AG09309 (cell line): ENCODE measurements around the gene MYO1C.
A peak's percentile ranks its signal among the peaks of the same experiment; 100 is the strongest.
"Not testable (repeated sequence)": the region's sequence is repeated elsewhere in the genome, so short reads cannot be mapped to it uniquely, and the experiment has no call there.

Experiments
- DNase-seq: peaks from one replicate; pipeline ENCODE4 v3.0.0-alpha.2; 2010; ENCODE audit warnings: low read depth
- H3K4me3 ChIP-seq: 2 replicates; pipeline ENCODE4 v1.5.1; 2011; ENCODE audit warnings: mild to moderate bottlenecking, low read depth, low read length, moderate library complexity; ENCODE audit not compliant: control insufficient read depth
- TF ChIP-seq, protein P1 (sequence below): IDR thresholded peaks from 2 replicates; pipeline ENCODE4 v1.5.1; 2011; ENCODE audit warnings: mild to moderate bottlenecking, low read depth, low read length, inconsistent platforms; ENCODE audit not compliant: insufficient read depth, control insufficient read depth; ENCODE audit errors: missing control alignments

Gene MYO1C

DNA sequence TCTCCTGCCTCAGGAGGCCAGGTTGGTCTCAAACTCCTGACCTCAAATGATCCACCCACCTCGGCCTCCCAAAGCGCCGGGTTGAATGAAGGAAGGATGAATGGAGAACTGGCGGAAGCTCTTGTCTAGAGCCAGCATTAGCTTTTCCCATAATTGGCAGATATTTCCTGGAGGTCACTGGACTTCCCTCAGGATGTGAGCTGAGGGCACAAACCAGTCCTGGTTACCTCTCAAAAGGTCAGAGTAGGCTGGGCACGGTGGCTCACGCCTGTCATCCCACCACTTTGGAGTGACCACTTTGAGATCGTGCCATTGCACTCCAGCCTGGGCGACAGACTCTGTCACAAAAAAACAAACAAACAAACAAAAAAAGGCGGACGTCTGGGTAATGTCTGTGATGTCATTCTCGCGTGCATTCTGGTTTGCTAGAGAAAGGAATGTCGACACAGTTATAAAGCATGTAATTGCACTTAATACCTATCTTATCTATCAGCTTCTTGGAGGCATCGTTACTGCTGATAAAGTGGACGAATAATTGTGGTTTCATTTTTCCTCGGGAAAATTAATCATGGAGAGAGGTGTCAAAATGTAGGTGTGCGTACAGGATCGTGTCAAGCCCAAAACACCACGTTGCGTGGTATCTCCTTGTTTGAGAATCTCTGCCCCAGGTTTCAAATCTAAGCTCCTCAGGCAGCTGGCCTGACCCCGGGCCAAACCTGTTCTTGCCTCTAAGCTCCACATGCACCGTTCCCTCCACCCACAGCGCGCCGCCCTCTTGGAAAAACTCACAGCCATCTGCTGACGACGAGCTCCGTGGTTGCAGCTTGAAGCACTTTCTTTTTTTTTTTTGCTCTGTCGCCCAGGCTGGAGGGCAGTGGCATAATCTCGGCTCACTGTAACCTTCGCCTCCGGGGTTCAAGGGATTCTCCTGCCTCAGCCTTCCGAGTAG, 30.0 kb downstream of the MYO1C start:
- DNase-seq: no peak
- TF ChIP-seq, protein P1, sequence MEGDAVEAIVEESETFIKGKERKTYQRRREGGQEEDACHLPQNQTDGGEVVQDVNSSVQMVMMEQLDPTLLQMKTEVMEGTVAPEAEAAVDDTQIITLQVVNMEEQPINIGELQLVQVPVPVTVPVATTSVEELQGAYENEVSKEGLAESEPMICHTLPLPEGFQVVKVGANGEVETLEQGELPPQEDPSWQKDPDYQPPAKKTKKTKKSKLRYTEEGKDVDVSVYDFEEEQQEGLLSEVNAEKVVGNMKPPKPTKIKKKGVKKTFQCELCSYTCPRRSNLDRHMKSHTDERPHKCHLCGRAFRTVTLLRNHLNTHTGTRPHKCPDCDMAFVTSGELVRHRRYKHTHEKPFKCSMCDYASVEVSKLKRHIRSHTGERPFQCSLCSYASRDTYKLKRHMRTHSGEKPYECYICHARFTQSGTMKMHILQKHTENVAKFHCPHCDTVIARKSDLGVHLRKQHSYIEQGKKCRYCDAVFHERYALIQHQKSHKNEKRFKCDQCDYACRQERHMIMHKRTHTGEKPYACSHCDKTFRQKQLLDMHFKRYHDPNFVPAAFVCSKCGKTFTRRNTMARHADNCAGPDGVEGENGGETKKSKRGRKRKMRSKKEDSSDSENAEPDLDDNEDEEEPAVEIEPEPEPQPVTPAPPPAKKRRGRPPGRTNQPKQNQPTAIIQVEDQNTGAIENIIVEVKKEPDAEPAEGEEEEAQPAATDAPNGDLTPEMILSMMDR: no peak
- H3K4me3 ChIP-seq: no peak overlapping the region

DNA sequence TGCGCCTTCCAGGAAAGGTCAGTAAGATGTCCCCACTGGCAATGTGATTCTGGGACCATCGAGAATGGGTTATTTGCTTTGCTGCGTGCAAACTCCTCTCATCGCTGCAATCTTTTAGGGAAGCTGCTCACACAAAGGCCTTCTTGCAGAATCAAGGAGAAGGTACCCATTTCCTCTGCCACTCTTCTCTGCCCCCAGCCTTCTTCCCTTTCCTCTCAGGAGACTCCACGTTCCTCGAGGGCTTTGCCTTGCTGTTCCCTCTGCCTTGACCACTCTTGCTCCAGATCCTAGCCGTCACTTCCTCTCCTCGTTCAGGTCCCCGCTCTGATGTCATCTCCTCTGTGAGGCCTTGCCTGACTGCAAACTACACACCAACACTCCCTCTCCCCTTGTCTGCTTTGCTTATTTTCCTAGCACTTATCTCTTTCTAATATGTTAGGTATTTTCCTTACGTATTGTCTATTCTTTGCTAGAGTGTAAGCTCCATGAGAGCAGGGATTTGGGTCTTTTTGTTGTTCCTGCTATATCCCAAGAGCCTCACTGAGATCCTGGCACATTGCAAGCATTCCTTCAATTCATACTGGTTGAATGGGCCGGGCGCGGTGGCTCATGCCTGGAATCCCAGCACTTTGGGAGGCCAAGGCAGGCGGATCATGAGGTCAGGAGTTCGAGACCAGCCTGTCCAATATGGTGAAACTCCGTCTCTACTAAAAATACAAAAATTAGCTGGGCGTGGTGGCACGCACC, 31.1 kb downstream of the MYO1C start:
- DNase-seq: no peak
- TF ChIP-seq, protein P1: no peak
- no peak overlapping the region for H3K4me3 ChIP-seq

DNA sequence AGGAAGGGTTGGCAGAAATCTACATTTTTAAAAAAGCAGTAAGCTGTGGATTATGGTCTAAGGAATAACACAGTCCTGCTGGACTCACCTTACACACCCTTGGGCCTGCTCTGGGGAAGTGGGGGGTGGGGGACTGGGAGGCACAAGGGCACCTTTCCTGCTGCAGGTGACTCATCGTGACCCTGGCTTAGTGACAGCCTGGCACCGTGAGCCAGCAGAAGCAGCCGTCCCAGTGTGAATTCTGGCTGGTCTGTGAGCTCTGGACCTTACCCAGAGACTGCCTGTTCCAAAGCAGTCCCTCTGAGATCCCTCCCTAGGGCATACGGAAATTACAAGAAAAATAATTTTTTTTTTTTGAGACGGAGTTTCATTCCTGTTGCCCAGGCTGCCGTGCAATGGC, 32.3 kb downstream of the MYO1C start:
- TF ChIP-seq, protein P1: no peak
- DNase-seq: no peak

DNA sequence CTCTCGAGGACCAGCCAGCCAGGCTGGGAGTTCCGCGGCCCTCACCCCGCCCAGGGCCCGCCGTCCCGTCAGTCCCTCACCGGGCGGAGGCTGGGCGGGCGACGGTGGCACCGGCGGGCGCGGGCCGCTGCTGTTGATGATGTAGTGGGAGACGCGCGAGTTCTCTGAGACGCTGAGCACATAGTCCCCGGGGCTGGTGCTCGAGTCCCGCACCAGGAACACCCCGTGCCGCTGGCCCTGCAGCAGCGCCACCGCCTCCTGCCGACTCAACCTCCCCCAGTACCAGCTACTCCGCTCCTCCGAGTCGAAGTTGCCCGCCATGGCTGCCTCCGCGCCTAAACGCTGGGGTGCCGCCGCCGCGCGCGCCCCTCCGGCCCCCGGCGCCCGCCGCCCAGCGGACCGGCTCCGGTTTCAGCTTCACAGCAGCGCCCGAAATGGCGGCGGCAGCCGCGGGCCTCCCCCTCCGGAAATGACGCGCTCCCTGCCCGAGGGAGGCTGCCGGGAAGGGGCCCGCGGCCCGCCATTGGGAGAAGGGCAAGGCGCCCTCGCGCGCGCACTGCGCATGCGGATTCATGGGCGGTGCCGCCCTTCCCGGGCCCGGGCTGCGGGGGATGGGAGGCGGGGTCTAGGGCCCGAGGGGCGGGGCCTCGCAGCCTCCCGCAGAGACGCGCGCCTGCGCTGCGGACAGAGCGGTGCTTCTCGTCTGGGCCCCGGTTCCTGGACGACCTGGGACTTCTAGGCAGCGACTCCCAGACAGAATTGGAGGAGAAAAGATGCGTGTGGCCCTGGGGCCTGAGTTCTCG, 36.5 kb downstream of the MYO1C start, which contains the start of gene CRK:
Gene CRK (minus strand): TSS at position 436 of the 803 bp plus-strand sequence. CDS start 115 bp downstream, at position 321.
- DNase-seq: peak; percentile 70
- peak within 1 kb of the TSS; percentile 70 for H3K4me3 ChIP-seq
- TF ChIP-seq, protein P1: no peak

More for the DNA sequence above, 32.3 kb downstream of the MYO1C start:
- no peak overlapping the region for H3K4me3 ChIP-seq

DNA sequence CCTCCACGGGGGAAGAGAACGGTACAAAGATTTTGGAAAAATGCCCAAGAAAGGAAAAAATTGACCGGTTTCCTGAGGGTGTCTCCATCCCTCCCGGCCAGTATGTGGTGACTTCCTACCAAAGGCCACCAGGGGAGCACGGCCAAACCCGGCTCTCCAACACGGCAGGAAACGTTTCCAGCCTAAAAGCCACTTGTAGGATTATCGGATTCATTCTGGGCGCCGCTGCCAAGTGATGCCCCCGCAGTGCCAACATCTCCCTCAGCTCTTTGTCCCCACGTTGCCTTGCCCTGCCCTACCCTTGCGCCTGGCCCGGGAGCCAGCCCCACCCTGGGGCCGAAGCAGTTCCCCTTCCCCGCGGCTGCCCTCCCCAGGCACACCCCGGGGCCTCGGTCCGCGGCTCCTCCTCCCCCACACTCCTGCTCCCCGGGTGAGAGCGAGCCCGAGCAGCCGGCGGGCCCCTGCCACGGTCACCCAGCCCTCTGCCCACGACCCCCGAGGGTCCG, 37.1 kb downstream of the MYO1C start:
- peak overlapping the region; percentile 70 for H3K4me3 ChIP-seq
- peak; percentile 28 for DNase-seq
- TF ChIP-seq, protein P1: peak; percentile 71

DNA sequence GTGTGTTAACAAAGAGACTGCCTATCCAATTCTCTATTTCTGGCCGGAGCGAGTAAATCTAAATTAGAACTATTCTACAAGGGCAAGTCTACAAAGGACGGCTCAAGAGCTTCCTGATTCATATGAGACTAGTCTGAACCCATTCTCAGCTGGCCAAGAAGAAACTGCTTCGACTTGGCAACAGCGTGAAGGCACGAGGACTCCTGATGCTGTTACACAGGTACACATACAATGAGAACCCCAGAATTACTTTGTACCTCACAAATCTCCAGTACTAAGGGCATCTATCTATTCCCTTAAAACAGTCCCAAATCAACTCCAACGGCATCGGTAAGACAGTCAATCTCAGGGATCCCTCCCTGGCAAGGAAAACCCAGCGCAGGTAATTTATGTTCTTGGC, 37.9 kb downstream of the MYO1C start:
- TF ChIP-seq, protein P1: no peak
- DNase-seq: no peak
- H3K4me3 ChIP-seq: peak overlapping the region; percentile 70

DNA sequence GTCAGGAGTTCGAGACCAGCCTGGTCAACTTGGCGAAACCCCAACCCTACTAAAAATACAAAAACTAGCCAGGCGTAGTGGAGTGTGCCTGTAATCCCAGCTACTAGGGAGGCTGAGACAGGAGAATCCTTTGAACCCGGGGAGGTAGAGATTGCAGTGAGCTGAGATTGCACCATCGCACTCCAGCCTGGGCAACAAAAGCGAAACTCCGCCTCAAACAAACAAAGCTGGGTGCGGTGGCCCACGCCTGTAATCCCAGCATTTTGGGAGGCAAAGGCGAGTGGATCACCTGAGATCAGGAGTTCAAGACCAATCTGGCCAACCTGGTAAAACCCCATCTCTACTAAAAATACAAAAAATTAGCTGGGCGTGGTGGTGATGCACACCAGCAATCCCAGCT, 38.8 kb downstream of the MYO1C start:
- DNase-seq, H3K4me3 ChIP-seq: not testable (repeated sequence)
